T-helper 1 cell treated with Interleukin-12 subunit alpha and Interleukin-12 subunit beta and Interleukin-4 antibody, amounts not matched to agents 30 μg/mL and 1 μg/mL, for 36 hours (primary cell): ENCODE results near the gene ITLN2.
"Not testable (repeated sequence)": the region's sequence is repeated elsewhere in the genome, so short reads cannot be mapped to it uniquely, and the experiment has no call there.

Source experiments
- H3K27ac Mint-ChIP-seq: one replicate; pipeline ENCODE4 v1.8.0; 2021; ENCODE audit warnings: mild to moderate bottlenecking, mixed read lengths
- H3K27me3 Mint-ChIP-seq: one replicate; pipeline ENCODE4 v1.8.0; 2021; ENCODE audit warnings: low read depth, mixed read lengths
- H3K36me3 Mint-ChIP-seq: one replicate; pipeline ENCODE4 v1.8.0; 2021; ENCODE audit warnings: low read depth, mixed read lengths
- H3K4me1 Mint-ChIP-seq: one replicate; pipeline ENCODE4 v1.8.0; 2021; ENCODE audit warnings: low read depth, mixed read lengths
- H3K4me3 Mint-ChIP-seq: one replicate; pipeline ENCODE4 v1.8.0; 2021; ENCODE audit warnings: mild to moderate bottlenecking, moderate library complexity, mixed read lengths
- H3K9me3 Mint-ChIP-seq: one replicate; pipeline ENCODE4 v1.8.0; 2021; ENCODE audit warnings: mixed read lengths

The ITLN2 gene

DNA sequence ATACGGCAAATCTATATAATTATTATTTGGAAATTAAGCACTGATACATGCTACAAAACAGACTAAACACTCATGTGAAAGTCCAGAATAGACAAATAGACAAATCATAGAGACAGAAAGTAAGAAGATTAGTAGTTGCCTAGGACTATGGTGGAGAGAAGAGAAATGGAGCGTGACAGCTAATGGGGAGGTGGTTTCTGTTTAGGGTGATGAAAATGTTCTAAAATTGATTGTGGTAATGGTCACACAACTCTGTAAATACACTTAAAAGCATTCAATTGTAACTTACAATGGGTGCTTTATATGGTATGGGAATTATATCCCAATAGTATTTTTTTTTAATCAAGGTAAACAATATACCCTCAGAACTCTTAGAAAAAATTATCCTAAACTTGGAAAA lies 20.4 kb upstream of the ITLN2 start:
- no peak overlapping the region for H3K27ac Mint-ChIP-seq
- H3K9me3 Mint-ChIP-seq: no peaks in the 10 kb centered on the region
- H3K4me1 Mint-ChIP-seq: no peaks in the 10 kb centered on the region
- no peaks in the 10 kb centered on the region for H3K36me3 Mint-ChIP-seq
- H3K27me3 Mint-ChIP-seq: peaks cover 11% of the 10 kb centered on the region
- no peak overlapping the region for H3K4me3 Mint-ChIP-seq

DNA sequence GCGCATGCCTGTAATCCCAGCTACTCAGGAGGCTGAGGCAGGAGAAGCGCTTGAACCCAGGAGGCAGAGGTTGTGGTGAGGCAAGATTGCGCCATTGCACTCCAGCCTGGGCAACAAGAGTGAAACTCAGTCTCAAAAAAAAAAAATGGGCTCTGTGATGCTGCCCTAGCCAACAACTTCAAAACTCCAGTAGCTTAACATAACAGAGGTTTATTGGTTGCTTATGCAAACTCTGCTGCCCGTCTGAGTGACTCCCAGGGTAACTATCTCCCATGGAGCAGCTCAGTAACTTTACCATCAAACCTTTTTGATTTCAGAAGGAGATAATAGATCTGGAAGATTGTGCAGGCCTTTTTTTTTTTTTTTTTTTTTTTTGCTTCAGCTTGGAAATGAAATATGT lies 18.9 kb upstream of the ITLN2 start:
- Mint-ChIP-seq H3K36me3 (no peaks in the 10 kb centered on the region), H3K4me3 (no peak overlapping the region), H3K27ac (no peak overlapping the region), H3K4me1 (no peaks in the 10 kb centered on the region), H3K9me3 (no peaks in the 10 kb centered on the region), H3K27me3 (peaks cover 11% of the 10 kb centered on the region)

DNA sequence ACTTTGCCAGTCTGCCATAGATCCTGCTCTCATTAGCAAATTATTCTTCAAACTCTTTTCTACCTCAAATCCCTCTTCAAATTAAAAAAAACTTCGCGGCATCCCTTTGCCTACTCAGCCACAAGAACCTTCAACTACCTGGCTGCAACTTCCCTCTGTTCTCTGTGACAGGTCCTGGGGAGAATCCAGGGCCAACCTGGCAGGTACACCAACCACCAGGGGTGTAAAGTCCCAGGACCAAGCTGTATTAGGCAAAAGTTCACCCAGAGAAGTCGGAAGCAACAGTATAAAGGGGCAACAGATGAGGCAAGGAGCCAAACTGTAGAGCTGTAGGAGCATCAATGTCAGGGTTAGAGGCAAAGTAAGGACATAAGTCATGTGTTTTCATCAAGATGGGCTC lies 18.3 kb upstream of the ITLN2 start:
- Mint-ChIP-seq H3K27me3 (peaks cover 11% of the 10 kb centered on the region), H3K27ac (no peak overlapping the region), H3K4me1 (no peaks in the 10 kb centered on the region), H3K36me3 (no peaks in the 10 kb centered on the region), H3K4me3 (no peak overlapping the region), H3K9me3 (no peaks in the 10 kb centered on the region)

DNA sequence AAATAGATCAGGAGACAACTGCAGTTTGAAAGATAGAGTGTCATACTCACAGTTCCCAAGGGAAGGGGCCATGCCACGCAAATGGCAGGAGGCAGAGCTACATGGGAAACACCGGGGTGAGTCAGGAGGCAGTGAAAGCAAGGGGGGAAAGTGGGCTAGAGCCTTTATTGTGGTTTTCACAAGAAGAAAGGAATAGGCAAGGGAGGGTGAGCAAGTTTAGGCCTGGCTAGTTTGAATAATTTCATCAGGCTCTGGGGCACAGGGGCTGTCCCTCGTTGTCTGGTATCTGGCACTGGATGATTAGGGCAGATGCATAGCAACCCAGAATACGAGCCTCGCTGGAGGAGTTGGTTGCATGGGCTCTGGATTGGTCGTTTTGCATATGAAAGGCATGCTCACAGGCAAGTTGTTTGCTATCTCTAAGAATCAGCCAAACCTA lies 17.0 kb upstream of the ITLN2 start:
- Mint-ChIP-seq H3K9me3 (no peaks in the 10 kb centered on the region), H3K27ac (no peak overlapping the region), H3K36me3 (no peaks in the 10 kb centered on the region), H3K4me3 (no peak overlapping the region), H3K27me3 (peaks cover 15% of the 10 kb centered on the region), H3K4me1 (no peaks in the 10 kb centered on the region)

DNA sequence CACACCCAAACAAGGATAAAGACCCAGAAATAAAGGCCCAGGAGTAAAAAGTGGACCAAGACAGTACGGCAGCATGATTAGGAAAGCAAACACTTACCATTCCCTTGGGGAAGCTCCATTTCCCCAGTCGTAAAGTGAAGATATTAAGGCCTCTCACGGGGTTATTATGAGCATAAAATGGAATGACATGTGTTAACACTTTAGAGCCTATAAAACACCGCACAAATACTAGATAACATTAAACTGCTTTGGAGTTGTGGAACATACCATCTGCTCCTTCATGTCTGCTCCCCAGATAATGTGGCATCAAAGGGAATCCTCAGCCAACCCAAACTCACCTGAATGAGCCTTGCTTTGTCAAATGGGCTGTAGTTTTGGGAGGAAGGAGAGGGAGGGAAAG lies 8.9 kb upstream of the ITLN2 start:
- H3K4me3 Mint-ChIP-seq: no peak overlapping the region

DNA sequence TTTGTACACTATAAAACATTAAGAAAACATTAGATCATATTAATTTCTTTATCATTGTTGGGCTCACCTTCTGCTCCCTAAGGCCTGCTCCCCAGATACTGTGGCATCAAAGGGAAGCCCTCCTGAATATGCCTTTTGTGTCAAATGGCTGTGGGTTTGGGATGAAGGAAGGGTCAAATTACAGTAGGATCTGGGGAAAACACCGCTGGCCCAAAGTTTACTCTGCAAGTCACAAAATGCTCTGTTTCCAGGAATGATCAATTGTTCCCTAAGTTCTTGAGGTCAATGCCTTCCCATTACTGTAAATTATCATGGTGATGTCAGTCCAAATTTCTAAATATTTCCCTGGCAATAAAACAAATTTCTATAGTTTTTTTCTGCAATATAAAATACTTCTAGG lies 6.8 kb upstream of the ITLN2 start:
- Mint-ChIP-seq H3K4me3 (no peak overlapping the region), H3K36me3 (no peaks in the 10 kb centered on the region), H3K4me1 (no peaks in the 10 kb centered on the region), H3K27me3 (peaks cover 5% of the 10 kb centered on the region), H3K9me3 (no peaks in the 10 kb centered on the region), H3K27ac (no peak overlapping the region)

More for the DNA sequence above, 8.9 kb upstream of the ITLN2 start:
- no peaks in the 10 kb centered on the region for H3K4me1 Mint-ChIP-seq
- H3K27me3 Mint-ChIP-seq: peaks cover 9% of the 10 kb centered on the region
- no peaks in the 10 kb centered on the region for H3K9me3 Mint-ChIP-seq
- H3K36me3 Mint-ChIP-seq: no peaks in the 10 kb centered on the region
- H3K27ac Mint-ChIP-seq: no peak overlapping the region

DNA sequence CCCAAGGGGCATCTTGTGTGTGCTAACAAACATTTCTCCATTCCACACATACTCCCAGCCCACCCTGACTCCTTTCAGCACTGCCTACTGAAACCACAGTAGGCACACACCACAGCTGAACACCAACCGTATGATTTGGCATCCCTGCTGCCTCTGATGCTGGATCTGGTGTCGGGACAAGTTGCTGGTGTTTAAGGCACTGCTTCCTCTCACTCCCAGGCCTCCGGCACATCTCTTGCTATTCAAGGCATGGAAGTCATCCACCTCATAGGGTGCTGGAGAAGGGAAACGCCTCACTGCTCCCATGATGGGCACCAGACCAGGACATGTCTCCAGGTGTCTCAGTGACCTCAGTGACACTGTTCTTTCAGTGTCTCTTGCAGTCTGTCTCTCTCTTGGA lies 2.4 kb upstream of the ITLN2 start:
- Mint-ChIP-seq H3K27ac (no peak overlapping the region), H3K9me3 (no peaks in the 10 kb centered on the region), H3K4me3 (no peak overlapping the region), H3K4me1 (peaks cover 4% of the 10 kb centered on the region), H3K27me3 (peaks cover 5% of the 10 kb centered on the region), H3K36me3 (no peaks in the 10 kb centered on the region)

DNA sequence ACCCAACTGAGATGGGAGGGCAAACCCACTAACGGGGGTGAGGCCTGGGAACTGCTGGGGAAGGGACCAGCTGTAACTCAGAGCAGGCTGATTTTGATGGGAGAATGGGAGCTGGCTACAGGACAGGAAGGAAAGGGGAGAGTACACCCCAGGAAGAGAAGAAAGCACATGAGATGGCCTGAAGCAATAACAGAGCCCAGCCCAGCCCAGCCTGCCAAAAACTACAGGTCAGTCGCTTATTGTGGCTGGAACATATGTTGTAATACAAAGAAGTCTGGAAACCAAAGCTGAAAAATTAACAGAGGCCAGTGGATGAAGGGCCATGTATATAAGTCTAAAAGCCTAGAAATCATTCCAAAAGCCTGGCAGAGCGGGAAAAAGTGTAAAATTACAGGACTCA lies 1.6 kb downstream of the ITLN2 start:
- Mint-ChIP-seq H3K36me3 (no peaks in the 10 kb centered on the region), H3K27ac (no peak overlapping the region), H3K9me3 (no peaks in the 10 kb centered on the region), H3K27me3 (no peaks in the 10 kb centered on the region), H3K4me3 (no peak overlapping the region), H3K4me1 (peaks cover 4% of the 10 kb centered on the region)

DNA sequence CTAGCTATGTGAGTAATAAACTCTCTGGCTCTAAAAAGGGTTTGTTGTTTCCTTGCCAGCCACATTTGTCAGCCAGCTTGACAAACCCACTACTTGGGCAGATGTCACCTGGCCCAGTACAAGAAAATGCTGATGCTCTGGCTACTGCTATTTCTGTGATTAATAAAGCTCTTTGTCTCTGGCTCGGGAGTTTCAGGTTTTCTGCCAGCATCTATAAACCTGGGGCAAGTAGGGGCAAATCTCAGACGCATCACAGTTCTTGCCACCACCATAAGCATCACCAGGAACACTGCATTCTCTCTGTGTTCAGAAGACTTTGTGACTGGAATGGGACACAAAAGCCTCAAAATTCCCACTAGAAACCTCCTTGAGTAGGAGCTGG lies 2.5 kb downstream of the ITLN2 start:
- H3K27me3 Mint-ChIP-seq: no peaks in the 10 kb centered on the region
- no peak overlapping the region for H3K27ac Mint-ChIP-seq
- no peaks in the 10 kb centered on the region for H3K9me3 Mint-ChIP-seq
- peaks cover 4% of the 10 kb centered on the region for H3K4me1 Mint-ChIP-seq
- no peak overlapping the region for H3K4me3 Mint-ChIP-seq
- H3K36me3 Mint-ChIP-seq: no peaks in the 10 kb centered on the region

DNA sequence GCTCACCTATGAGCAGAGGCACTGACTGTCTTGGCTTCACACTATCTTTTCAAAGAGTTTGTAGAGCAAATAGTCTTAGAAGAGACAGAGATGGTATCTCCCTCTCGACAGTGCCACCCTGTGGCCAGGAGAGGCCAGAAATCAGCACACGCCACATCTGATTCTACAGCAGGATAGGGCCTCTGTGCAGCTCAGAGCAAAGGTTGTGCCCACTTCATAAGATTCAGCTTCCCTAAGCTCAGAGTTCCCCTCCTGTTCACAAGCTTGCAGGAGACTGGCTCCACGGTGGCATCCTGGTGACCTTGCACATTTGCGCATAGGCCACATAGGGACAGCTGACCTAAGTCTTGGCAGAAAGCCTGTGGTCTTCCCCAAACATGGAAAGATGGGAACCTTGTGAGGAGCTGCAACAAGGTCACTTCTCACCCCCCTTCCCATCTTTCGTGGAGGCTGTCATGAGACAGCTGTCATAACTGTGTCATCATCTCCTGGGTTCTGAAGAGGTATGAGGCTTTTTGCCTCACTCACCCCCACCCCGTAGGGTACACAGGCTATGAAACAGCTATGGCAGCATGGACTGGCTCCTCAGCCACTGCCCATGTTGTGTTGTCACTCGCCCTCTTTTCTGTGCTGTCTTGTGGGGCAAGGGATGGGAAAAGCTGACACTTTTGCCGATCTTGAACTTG lies 3.0 kb downstream of the ITLN2 start:
- H3K9me3 Mint-ChIP-seq: no peaks in the 10 kb centered on the region
- no peaks in the 10 kb centered on the region for H3K27me3 Mint-ChIP-seq
- H3K36me3 Mint-ChIP-seq: no peaks in the 10 kb centered on the region
- no peak overlapping the region for H3K27ac Mint-ChIP-seq
- peaks cover 4% of the 10 kb centered on the region for H3K4me1 Mint-ChIP-seq
- no peak overlapping the region for H3K4me3 Mint-ChIP-seq

DNA sequence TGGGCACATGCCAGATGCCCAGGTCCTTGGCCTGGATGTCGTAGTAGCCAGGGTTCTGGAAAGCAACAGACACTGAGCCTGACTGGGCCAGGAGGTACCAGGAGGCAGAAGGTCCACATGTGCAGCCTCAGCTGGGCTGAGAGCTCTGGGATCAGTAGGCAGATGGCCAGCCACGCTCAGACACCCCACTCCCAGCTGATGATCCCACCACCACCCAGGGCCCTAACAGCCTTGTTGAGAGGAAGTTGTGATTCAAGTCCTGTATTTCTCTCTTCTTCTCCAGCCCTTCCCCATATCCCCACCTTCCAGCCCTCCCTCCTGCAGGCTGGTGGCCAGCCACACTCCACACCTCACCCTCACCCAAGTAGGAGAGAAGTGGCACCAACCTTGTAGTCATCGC lies 4.0 kb downstream of the ITLN2 start:
- Mint-ChIP-seq H3K9me3 (no peaks in the 10 kb centered on the region), H3K4me1 (peaks cover 4% of the 10 kb centered on the region), H3K27ac (no peak overlapping the region), H3K36me3 (no peaks in the 10 kb centered on the region), H3K27me3 (no peaks in the 10 kb centered on the region), H3K4me3 (no peak overlapping the region)

DNA sequence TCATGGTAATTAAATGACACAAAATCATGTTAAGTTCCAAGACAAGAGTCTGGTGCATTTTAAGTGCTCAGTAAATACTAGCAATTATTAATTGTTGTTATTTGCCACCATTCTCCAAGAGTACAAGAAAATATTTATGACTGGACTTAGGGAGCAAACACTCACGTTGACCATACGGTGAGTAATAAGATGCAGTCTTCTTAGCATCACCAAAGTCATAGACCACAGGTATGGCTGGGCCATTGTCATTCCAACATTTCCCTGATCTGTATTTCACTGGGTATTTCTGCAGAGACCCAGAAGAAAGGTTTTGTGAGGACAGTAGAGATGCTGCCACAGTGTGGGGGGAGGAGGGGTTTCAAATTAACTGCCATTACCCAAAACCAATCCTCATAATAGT lies 4.7 kb downstream of the ITLN2 start:
- peaks cover 5% of the 10 kb centered on the region for H3K27me3 Mint-ChIP-seq
- H3K4me1 Mint-ChIP-seq: peaks cover 4% of the 10 kb centered on the region
- H3K9me3 Mint-ChIP-seq: no peaks in the 10 kb centered on the region
- H3K27ac Mint-ChIP-seq: no peak overlapping the region
- no peaks in the 10 kb centered on the region for H3K36me3 Mint-ChIP-seq
- no peak overlapping the region for H3K4me3 Mint-ChIP-seq

DNA sequence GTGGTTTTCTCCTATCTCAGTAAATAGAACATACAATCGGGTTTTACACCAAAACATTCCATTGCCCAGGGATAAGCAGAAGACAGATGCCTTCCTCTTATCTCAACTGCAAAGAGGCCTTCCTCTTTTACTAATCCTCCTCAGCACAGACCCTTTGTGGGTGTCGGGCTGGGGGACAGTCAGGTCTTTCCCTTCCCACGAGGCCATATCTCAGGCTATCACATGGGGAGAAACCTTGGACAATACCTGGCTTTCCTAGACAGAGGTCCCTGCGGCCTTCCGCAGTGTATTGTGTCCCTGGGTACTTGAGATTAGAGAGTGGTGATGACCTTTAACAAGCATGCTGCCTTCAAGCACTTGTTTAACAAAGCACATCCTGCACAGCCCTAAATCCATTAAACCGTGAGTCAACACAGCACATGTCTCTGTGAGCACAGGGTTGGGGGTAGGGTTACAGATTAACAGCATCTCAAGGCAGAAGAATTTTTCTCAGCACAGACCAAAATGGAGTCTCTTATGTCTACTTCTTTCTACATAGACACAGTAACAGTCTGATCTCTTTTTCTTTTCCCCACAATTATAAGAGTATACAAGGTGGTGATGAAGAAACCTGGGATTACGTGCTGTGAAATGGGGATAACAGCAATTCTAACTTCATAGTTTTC lies 5.3 kb downstream of the ITLN2 start:
- not testable (repeated sequence) for H3K27ac Mint-ChIP-seq, H3K9me3 Mint-ChIP-seq, H3K4me3 Mint-ChIP-seq, H3K27me3 Mint-ChIP-seq, H3K4me1 Mint-ChIP-seq, H3K36me3 Mint-ChIP-seq

DNA sequence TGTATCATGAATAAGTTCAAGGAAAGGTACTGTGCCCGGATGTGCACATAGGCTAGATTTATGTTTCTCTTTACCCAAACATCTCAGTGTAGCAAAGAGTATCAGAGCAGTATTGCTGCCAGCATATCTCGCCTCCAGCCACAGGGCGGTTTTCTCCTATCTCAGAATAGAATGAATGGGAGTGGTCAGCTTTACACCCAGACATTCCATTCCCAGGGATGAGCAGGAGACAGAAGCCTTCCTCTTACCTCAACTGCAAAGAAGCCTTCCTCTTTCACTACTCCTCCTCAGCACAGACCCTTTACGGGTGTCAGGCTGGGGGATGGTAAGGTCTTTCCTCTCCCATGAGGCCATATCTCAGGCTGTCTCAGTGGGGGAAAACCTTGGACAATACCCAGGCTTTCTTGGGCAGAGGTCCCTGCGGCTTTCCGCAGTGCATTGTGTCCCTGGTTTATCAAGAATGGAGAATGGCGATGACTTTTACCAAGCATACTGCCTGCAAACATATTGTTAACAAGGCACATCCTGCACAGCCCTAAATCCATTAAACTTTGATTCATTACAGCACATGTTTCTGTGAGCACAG lies 7.3 kb downstream of the ITLN2 start:
- not testable (repeated sequence) for H3K9me3 Mint-ChIP-seq, H3K36me3 Mint-ChIP-seq, H3K4me3 Mint-ChIP-seq, H3K27ac Mint-ChIP-seq, H3K4me1 Mint-ChIP-seq
- H3K27me3 Mint-ChIP-seq: peaks cover 11% of the 10 kb centered on the region

DNA sequence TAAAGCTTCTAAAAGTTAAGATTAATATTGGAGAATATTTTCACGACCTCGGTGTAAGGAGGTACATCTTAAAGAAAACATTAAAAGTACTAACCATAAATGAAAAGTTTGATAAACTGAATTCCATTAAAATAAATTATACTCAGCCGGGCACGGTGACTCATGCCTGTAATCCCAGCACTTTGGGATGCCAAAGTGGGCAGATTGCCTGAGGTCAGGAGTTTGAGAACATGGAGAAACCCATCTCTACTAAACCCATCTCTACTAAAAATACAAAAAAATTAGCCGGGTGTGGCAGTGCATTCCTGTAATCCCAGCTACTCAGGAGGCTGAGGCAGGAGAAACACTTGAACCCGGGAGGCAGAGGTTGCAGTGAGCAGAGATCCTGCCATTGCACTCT lies 8.7 kb downstream of the ITLN2 start:
- not testable (repeated sequence) for H3K27ac Mint-ChIP-seq, H3K36me3 Mint-ChIP-seq, H3K4me3 Mint-ChIP-seq, H3K4me1 Mint-ChIP-seq, H3K9me3 Mint-ChIP-seq
- H3K27me3 Mint-ChIP-seq: peaks cover 12% of the 10 kb centered on the region
